PC-9 (cell line): Measurements from ENCODE around the gene MYO18B. TPM values are rescaled to one million over a fixed set of nuclear protein-coding genes. Genes with fewer than 3 reads are reported as not detected.

ENCODE experiments used
- BruUV-seq: library from RNA; stranded (reverse); fragments of 400-500 nt; replicated peaks from 2 replicates; lab custom pipeline; 2021; lab: Mats Ljungman, UMichigan
- CTCF ChIA-PET: fragments of 300-600 bp; sonication (Branson Sonifier 250); formaldehyde crosslinking; loops from one replicate; lab custom pipeline; 2022; ENCODE audit warnings: antibody characterized with exemption; lab: Charles Lee
- POLR2A ChIA-PET: fragments of 300-600 bp; sonication (Branson Sonifier 250); formaldehyde crosslinking; loops from one replicate; lab custom pipeline; 2022; ENCODE audit warnings: antibody characterized with exemption; ENCODE audit not compliant: unreplicated experiment; lab: Charles Lee
- DNase-seq, 2 experiments: peaks; one replicate each; pipeline versions ENCODE4 v3.0.0 to v3.0.0-alpha.2; 2015 to 2022; ENCODE audit warnings: mixed read lengths in 1 of 2
- H2AFZ ChIP-seq: fragments of 200-600 bp; sonication (generic); 2 replicates; pipeline ENCODE4 v1.8.1; 2017; ENCODE audit warnings: antibody characterized with exemption
- H3F3A ChIP-seq: fragments of 200-600 bp; sonication (generic); 2 replicates; pipeline ENCODE4 v1.8.1; 2017; ENCODE audit warnings: antibody characterized with exemption, mild to moderate bottlenecking, low read depth; ENCODE audit not compliant: insufficient read depth
- H3K27ac ChIP-seq: fragments of 200-600 bp; sonication (generic); 2 replicates; pipeline ENCODE4 v1.6.1; 2016; ENCODE audit warnings: mixed run types
- H3K27me3 ChIP-seq: fragments of 200-600 bp; sonication (generic); 2 replicates; pipeline ENCODE4 v1.6.1; 2016; ENCODE audit warnings: low read depth, mixed run types; ENCODE audit not compliant: insufficient read depth
- H3K36me3 ChIP-seq: fragments of 200-600 bp; sonication (generic); 2 replicates; pipeline ENCODE4 v1.6.1; 2016; ENCODE audit warnings: low read depth, mixed run types
- H3K4me1 ChIP-seq: fragments of 200-600 bp; sonication (generic); replicated peaks from 2 replicates; pipeline ENCODE4 v1.6.1; 2016; ENCODE audit warnings: mixed run types; ENCODE audit not compliant: insufficient read depth
- H3K4me2 ChIP-seq: fragments of 200-600 bp; sonication (generic); 2 replicates; pipeline ENCODE4 v1.6.1; 2017; ENCODE audit warnings: mixed run types
- H3K4me3 ChIP-seq: fragments of 200-600 bp; sonication (generic); 2 replicates; pipeline ENCODE4 v1.6.1; 2016; ENCODE audit warnings: mixed run types
- H3K79me2 ChIP-seq: fragments of 200-600 bp; sonication (generic); 2 replicates; pipeline ENCODE4 v1.6.1; 2017; ENCODE audit warnings: low read depth, mixed run types
- H3K9me2 ChIP-seq: fragments of 200-600 bp; sonication (generic); 2 replicates; pipeline ENCODE4 v1.8.1; 2017; ENCODE audit warnings: mild to moderate bottlenecking; ENCODE audit not compliant: insufficient read depth
- H3K9me3 ChIP-seq: fragments of 200-600 bp; sonication (generic); 2 replicates; pipeline ENCODE4 v1.8.1; 2016; ENCODE audit warnings: low read depth; ENCODE audit not compliant: insufficient read depth
- H4K20me1 ChIP-seq: fragments of 200-600 bp; sonication (generic); 2 replicates; pipeline ENCODE4 v1.8.1; 2017; ENCODE audit not compliant: insufficient read depth
- EZH2 ChIP-seq: fragments of 200-600 bp; sonication (generic); IDR thresholded peaks from 2 replicates; pipeline ENCODE4 v1.8.0; 2017; ENCODE audit warnings: antibody characterized with exemption, low read depth
- intact Hi-C: fragments of 100-400 bp; cut with micrococcal nuclease; formaldehyde crosslinking; loops from one replicate; pipeline ENCODE4 v1.10.0; 2022; ENCODE audit not compliant: unreplicated experiment
- total RNA-seq: library from RNA; stranded (reverse); gene quantifications from 2 replicates; pipeline ENCODE4 v1.2.3, GENCODE V29; 2021
- TF ChIP-seq, protein P1 (sequence below): fragments of 200-600 bp; sonication (generic); conservative IDR thresholded peaks from 2 replicates; pipeline ENCODE4 v1.6.1; 2017; ENCODE audit warnings: mixed run types, antibody characterized with exemption, mild to moderate bottlenecking, moderate library complexity

MYO18B gene
- total RNA-seq, 1 experiment from 2014 or later = not detected

DNA sequence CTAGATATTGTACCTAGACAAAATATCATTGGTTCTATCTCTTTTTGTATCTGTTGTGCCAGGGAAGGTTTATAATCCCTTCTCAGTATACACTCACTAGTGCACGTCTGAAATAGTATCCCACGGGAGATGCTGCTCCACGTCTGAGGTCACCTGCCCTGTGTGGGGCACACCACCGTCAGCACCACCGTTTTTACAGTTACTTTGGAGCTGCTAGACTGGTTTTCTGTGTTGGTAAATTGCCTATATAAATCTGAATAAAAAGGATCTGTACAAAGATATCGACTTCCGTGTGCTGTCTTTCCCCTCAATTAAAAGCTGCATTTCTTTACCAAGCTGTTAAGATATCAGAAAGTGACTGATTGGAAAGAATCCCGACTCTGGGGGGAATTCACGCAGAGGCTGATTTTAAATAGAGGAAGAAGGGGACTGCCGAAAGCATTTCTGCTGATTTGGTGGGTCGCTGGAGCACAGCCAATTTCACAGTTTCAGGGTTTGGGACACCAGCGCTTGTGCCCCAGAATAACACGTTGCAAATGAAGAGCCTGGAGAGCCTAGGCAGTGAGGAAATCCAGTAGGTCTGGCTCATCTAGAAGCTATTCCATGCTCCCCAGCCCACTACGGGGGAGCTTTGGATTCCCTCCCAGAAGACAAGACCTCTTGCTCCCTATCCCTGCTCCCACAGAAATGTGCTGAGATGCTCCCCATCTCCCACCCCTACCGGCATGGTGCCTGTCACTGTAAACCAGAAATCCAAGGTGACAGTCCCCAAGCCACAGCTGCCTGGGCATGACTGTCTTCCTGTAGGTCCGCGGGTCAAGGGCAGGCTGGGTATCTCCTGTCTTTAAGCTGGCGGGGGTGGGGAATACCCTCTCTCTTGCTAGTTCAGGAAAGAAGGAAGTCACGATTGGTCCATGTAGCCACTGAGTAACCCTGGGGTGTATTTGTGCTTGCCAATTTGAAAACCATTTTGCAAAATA is 12.7 kb upstream of the MYO18B start:
- POLR2A ChIA-PET = no interaction called here
- Histone ChIP-seq H3K4me3 (no peak overlapping the region), H3K4me2 (no peak overlapping the region), H3K27ac (no peak overlapping the region), H3F3A (no peaks in the 10 kb centered on the region), H3K27me3 (peaks cover 51% of the 10 kb centered on the region), H3K36me3 (no peaks in the 10 kb centered on the region), H3K9me2 (no peaks in the 10 kb centered on the region), H2AFZ (no peak overlapping the region), H3K9me3 (no peaks in the 10 kb centered on the region), H4K20me1 (no peaks in the 10 kb centered on the region), H3K79me2 (no peaks in the 10 kb centered on the region), H3K4me1 (no peaks in the 10 kb centered on the region)
- DNase-seq = no peak
- TF ChIP-seq EZH2 = no peak
- TF ChIP-seq, protein P1, sequence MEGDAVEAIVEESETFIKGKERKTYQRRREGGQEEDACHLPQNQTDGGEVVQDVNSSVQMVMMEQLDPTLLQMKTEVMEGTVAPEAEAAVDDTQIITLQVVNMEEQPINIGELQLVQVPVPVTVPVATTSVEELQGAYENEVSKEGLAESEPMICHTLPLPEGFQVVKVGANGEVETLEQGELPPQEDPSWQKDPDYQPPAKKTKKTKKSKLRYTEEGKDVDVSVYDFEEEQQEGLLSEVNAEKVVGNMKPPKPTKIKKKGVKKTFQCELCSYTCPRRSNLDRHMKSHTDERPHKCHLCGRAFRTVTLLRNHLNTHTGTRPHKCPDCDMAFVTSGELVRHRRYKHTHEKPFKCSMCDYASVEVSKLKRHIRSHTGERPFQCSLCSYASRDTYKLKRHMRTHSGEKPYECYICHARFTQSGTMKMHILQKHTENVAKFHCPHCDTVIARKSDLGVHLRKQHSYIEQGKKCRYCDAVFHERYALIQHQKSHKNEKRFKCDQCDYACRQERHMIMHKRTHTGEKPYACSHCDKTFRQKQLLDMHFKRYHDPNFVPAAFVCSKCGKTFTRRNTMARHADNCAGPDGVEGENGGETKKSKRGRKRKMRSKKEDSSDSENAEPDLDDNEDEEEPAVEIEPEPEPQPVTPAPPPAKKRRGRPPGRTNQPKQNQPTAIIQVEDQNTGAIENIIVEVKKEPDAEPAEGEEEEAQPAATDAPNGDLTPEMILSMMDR = no peak
- CTCF ChIA-PET = no interaction called here
- no TSS peak for BruUV-seq
- intact Hi-C loops = no loop called here

DNA sequence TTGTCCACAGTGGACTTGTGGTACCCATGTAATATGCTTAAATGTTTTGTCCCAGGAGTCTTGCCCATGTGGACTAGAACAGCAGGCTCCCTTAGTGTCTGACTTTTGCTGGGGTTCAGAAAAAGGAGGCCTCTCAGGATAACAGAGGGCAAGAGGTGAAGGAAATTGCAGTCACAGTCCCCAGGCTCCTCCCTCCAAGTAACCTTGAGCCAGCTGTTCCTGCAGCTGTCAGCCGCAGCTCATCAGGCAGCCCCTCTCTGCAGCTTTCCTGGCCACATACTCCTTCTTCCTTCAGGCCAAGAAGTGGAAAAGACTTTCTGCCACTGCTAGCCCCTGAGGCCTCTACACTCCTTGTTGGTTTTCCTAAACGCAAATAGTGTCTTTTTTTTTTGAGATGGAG is 6.3 kb upstream of the MYO18B start:
- CTCF ChIA-PET = no interaction called here
- no peaks in the 10 kb centered on the region for H3K79me2 ChIP-seq
- peaks cover 20% of the 10 kb centered on the region for H3K27me3 ChIP-seq
- no TSS peak for BruUV-seq
- no peak overlapping the region for H3K4me2 ChIP-seq
- no peak overlapping the region for H2AFZ ChIP-seq
- H3K9me3 ChIP-seq = no peaks in the 10 kb centered on the region
- no peaks in the 10 kb centered on the region for H3K4me1 ChIP-seq
- no peak for TF ChIP-seq EZH2
- TF ChIP-seq, protein P1 = no peak
- H3F3A ChIP-seq = no peaks in the 10 kb centered on the region
- POLR2A ChIA-PET = no interaction called here
- no peak overlapping the region for H3K4me3 ChIP-seq
- no peaks in the 10 kb centered on the region for H4K20me1 ChIP-seq
- DNase-seq = no peak
- no peaks in the 10 kb centered on the region for H3K9me2 ChIP-seq
- intact Hi-C loops = no loop called here
- no peaks in the 10 kb centered on the region for H3K36me3 ChIP-seq
- H3K27ac ChIP-seq = no peak overlapping the region

DNA sequence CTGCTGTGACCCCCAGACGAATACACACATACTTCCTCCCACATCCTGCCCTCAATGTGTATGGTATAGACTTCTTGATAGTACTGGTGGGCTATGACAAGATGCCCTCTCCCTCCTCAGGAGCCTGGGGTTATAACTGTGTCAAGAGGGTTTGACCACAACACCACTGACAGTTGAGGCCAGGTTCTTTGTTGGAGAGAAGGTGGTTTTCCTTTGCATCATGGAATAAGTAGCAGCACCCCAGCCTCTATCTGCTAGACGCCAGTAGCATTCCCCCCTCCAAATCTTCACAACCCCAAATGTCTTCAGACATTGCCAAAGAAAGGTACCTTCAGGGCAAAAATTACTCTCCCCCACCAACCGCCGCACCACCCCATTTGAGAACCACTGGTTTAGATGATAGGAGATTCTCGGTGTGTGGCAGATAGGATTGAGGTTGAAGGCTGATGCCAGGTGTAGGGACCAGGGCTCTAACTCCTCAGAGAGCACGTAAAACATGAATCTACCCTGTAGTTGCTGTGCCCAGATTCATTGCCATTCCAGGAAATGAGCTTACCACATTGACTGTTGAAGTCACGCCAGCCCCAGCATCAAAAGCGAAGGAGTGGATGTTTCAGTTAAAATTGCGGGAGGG is 5.5 kb upstream of the MYO18B start:
- no peaks in the 10 kb centered on the region for H3K9me3 ChIP-seq
- no peaks in the 10 kb centered on the region for H3F3A ChIP-seq
- no peak overlapping the region for H3K4me3 ChIP-seq
- no peak for TF ChIP-seq EZH2
- TF ChIP-seq, protein P1 = no peak
- no peaks in the 10 kb centered on the region for H3K9me2 ChIP-seq
- no peak overlapping the region for H3K4me2 ChIP-seq
- H3K36me3 ChIP-seq = no peaks in the 10 kb centered on the region
- POLR2A ChIA-PET = no interaction called here
- no peak for DNase-seq
- no peaks in the 10 kb centered on the region for H4K20me1 ChIP-seq
- no peak overlapping the region for H2AFZ ChIP-seq
- no TSS peak for BruUV-seq
- H3K27me3 ChIP-seq = peaks cover 15% of the 10 kb centered on the region; the same call in 1 of the 2 replicates
- no peaks in the 10 kb centered on the region for H3K79me2 ChIP-seq
- no peak overlapping the region for H3K27ac ChIP-seq
- CTCF ChIA-PET = no interaction called here
- intact Hi-C loops = no loop called here
- no peaks in the 10 kb centered on the region for H3K4me1 ChIP-seq
